B cell (primary cell): ENCODE measurements around the gene N4BP2L2. TPM values are rescaled to one million over a fixed set of nuclear protein-coding genes. Genes with fewer than 3 reads are reported as not detected.

Source experiments
- ATAC-seq: fragments of 200-7000 bp; cut with Tn5 transposase; one replicate; pipeline ENCODE4 v1.10.0; 2021; ENCODE audit warnings: low read depth, mild to moderate bottlenecking, moderate number of reproducible peaks, moderate library complexity
- CTCF ChIA-PET: fragments of 350-600 bp; sonication (Branson Sonifier 250); formaldehyde crosslinking; loops from one replicate; lab custom pipeline; 2021; ENCODE audit warnings: antibody characterized with exemption, inconsistent platforms; lab: Charles Lee
- POLR2A ChIA-PET: fragments of 350-600 bp; sonication (Branson Sonifier 250); formaldehyde crosslinking; loops from one replicate; lab custom pipeline; 2021; ENCODE audit warnings: antibody characterized with exemption; lab: Charles Lee
- DNase-seq: peaks from one replicate; pipeline ENCODE4 v3.0.0; 2013
- H2AFZ ChIP-seq: 2 replicates; pipeline ENCODE4 v1.6.1; 2012; ENCODE audit warnings: mild to moderate bottlenecking, low read depth, low read length; ENCODE audit not compliant: insufficient read depth, poor library complexity, severe bottlenecking
- H3K27ac ChIP-seq, 2 donors: 1 replicate in 1 of 2; 2 replicates in 1 of 2; pipeline ENCODE4 v1.5.1; 2012 to 2013; ENCODE audit warnings: low read length in 2 of 2, mild to moderate bottlenecking in 2 of 2, moderate library complexity in 1 of 2
- H3K27me3 ChIP-seq, 4 experiments: fragments of 200-600 bp in 1 of 4; sonication (generic) in 1 of 4; replicated peaks in 1 of 4; 1 replicate in 2 of 4; 2 replicates in 2 of 4; pipeline versions ENCODE4 v1.6.1 to v1.7.0; 2013 to 2016; ENCODE audit warnings: low read length in 3 of 4, mild to moderate bottlenecking in 2 of 4, mixed read lengths in 1 of 4, moderate library complexity in 1 of 4; ENCODE audit not compliant: insufficient read depth in 4 of 4, control insufficient read depth in 3 of 4; ENCODE audit errors: control extremely low read depth in 1 of 4
- H3K36me3 ChIP-seq, 2 experiments: replicated peaks in 1 of 2; 1 replicate in 1 of 2; 2 replicates in 1 of 2; pipeline versions ENCODE4 v1.6.1 to v1.7.1; 2013; ENCODE audit warnings: low read length in 1 of 2; ENCODE audit not compliant: insufficient read depth in 2 of 2, control insufficient read depth in 1 of 2; ENCODE audit errors: control extremely low read depth in 1 of 2, extremely low read depth in 1 of 2
- H3K4me1 ChIP-seq, 2 donors: fragments of 200-600 bp in 1 of 2; sonication (generic) in 1 of 2; 1 replicate in 1 of 2; 2 replicates in 1 of 2; pipeline versions ENCODE4 v1.5.1 to v1.6.1; 2013 to 2017; ENCODE audit warnings: low read length in 2 of 2; ENCODE audit not compliant: control insufficient read depth in 2 of 2, insufficient read depth in 2 of 2
- H3K4me2 ChIP-seq: replicated peaks from 2 replicates; pipeline ENCODE3; 2012; ENCODE audit warnings: mild to moderate bottlenecking, low read depth, low read length; ENCODE audit not compliant: poor library complexity, severe bottlenecking
- H3K4me3 ChIP-seq, 5 experiments: fragments of 200-600 bp in 1 of 5; sonication (generic) in 1 of 5; 1 replicate in 3 of 5; 2 replicates in 2 of 5; pipeline versions ENCODE4 v1.5.1 to v1.7.0; 2011 to 2016; ENCODE audit warnings: low read length in 4 of 5, mild to moderate bottlenecking in 4 of 5, low read depth in 2 of 5, control low read depth in 1 of 5, moderate library complexity in 1 of 5; ENCODE audit not compliant: insufficient read depth in 1 of 5; ENCODE audit errors: control extremely low read depth in 1 of 5, extremely low read depth in 1 of 5
- H3K79me2 ChIP-seq: fragments of 200-600 bp; sonication (generic); one replicate; pipeline ENCODE4 v1.6.0; 2016; ENCODE audit warnings: low read length; ENCODE audit not compliant: control insufficient read depth, insufficient read depth
- H3K9ac ChIP-seq: fragments of 200-600 bp; sonication (generic); 2 replicates; pipeline ENCODE4 v1.6.1; 2017; ENCODE audit warnings: mild to moderate bottlenecking, low read length, moderate library complexity
- H3K9me3 ChIP-seq, 3 donors: one replicate each; pipeline versions ENCODE4 v1.6.1 to v1.7.1; 2013; ENCODE audit warnings: low read length in 2 of 3; ENCODE audit not compliant: control insufficient read depth in 2 of 3, insufficient read depth in 1 of 3; ENCODE audit errors: control extremely low read depth in 1 of 3
- H4K20me1 ChIP-seq: 2 replicates; pipeline ENCODE4 v1.6.0; 2012; ENCODE audit warnings: mild to moderate bottlenecking, low read length; ENCODE audit not compliant: insufficient read depth, control insufficient read depth, poor library complexity, severe bottlenecking
- H3K27ac Mint-ChIP-seq: one replicate; pipeline ENCODE4 v1.8.0; 2021; ENCODE audit warnings: mixed read lengths
- H3K27me3 Mint-ChIP-seq: one replicate; pipeline ENCODE4 v1.8.0; 2021; ENCODE audit warnings: mixed read lengths
- H3K4me1 Mint-ChIP-seq: one replicate; pipeline ENCODE4 v1.8.0; 2021; ENCODE audit warnings: mixed read lengths
- H3K4me3 Mint-ChIP-seq: one replicate; pipeline ENCODE4 v1.8.0; 2021; ENCODE audit warnings: mixed read lengths
- H3K9me3 Mint-ChIP-seq: one replicate; pipeline ENCODE4 v1.8.0; 2022; ENCODE audit warnings: mixed read lengths; ENCODE audit not compliant: insufficient read depth
- EZH2 ChIP-seq: IDR thresholded peaks from 2 replicates; pipeline ENCODE4 v1.6.1; 2012; ENCODE audit warnings: borderline replicate concordance, low read depth, mild to moderate bottlenecking, moderate library complexity, low read length; ENCODE audit not compliant: insufficient read depth, poor library complexity, severe bottlenecking
- WGBS: methylation state at CpG from one replicate; pipeline ENCODE4 v1.1.5; 2013; ENCODE audit warnings: missing lambda C conversion rate; ENCODE audit not compliant: insufficient coverage; 5-methylcytosine and 5-hydroxymethylcytosine counted together
- intact Hi-C: fragments of 100-400 bp; cut with micrococcal nuclease; formaldehyde crosslinking; loops from one replicate; pipeline ENCODE4 v1.10.0; 2022
- polyA plus RNA-seq: library from polyadenylated mRNA; depleted of rRNA; stranded (reverse); fragments of >200 nt; gene quantifications from 2 replicates; pipeline ENCODE4 v1.2.3, GENCODE V29; 2012
- total RNA-seq, 2 donors: library from RNA; stranded (reverse); fragments of 120-200 nt in 1 of 2; gene quantifications; 1 replicate in 1 of 2; 2 replicates in 1 of 2; pipeline versions ENCODE4 v1.2.3 to v1.2.4, GENCODE V29; 2013 to 2022
- TF ChIP-seq, protein P1 (sequence below): fragments of 200-600 bp; IDR thresholded peaks from one replicate; pipeline ENCODE4 v1.8.0; 2022; ENCODE audit warnings: antibody characterized with exemption, mild to moderate bottlenecking

The N4BP2L2 gene
- total and polyA plus RNA-seq, 2 donors (not counting 1 experiment from before 2014, with no cell fraction given) = 63.9 to 239 TPM

GRCh38 chr13:32495841-32496240 lies 42.8 kb downstream of the N4BP2L2 start:
- no peak for ATAC-seq
- H3K4me1 Mint-ChIP-seq = no peaks in the 10 kb centered on the region
- no peak overlapping the region for H3K4me2 ChIP-seq
- no peak overlapping the region for H3K27ac Mint-ChIP-seq
- H3K9ac ChIP-seq = no peak overlapping the region
- no peaks in the 10 kb centered on the region for H3K4me1 ChIP-seq
- no peak for DNase-seq
- no peaks in the 10 kb centered on the region for H3K36me3 ChIP-seq
- no peaks in the 10 kb centered on the region for H3K9me3 ChIP-seq
- no peak overlapping the region for H3K4me3 Mint-ChIP-seq
- H3K79me2 ChIP-seq = no peaks in the 10 kb centered on the region
- no peaks in the 10 kb centered on the region for H4K20me1 ChIP-seq
- CTCF ChIA-PET = no interaction called here
- H2AFZ ChIP-seq = no peak overlapping the region
- no peak overlapping the region for H3K4me3 ChIP-seq
- H3K27me3 Mint-ChIP-seq = no peaks in the 10 kb centered on the region
- H3K27ac ChIP-seq = no peak overlapping the region
- no peaks in the 10 kb centered on the region for H3K9me3 Mint-ChIP-seq
- WGBS = 94% methylated on average over 3 of the region's 4 CpGs
- H3K27me3 ChIP-seq = no peaks in the 10 kb centered on the region
- intact Hi-C loops = no loop called here
- TF ChIP-seq EZH2 = no peak
- TF ChIP-seq, protein P1, sequence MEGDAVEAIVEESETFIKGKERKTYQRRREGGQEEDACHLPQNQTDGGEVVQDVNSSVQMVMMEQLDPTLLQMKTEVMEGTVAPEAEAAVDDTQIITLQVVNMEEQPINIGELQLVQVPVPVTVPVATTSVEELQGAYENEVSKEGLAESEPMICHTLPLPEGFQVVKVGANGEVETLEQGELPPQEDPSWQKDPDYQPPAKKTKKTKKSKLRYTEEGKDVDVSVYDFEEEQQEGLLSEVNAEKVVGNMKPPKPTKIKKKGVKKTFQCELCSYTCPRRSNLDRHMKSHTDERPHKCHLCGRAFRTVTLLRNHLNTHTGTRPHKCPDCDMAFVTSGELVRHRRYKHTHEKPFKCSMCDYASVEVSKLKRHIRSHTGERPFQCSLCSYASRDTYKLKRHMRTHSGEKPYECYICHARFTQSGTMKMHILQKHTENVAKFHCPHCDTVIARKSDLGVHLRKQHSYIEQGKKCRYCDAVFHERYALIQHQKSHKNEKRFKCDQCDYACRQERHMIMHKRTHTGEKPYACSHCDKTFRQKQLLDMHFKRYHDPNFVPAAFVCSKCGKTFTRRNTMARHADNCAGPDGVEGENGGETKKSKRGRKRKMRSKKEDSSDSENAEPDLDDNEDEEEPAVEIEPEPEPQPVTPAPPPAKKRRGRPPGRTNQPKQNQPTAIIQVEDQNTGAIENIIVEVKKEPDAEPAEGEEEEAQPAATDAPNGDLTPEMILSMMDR = no peak
- POLR2A ChIA-PET = no interaction called here

GRCh38 chr13:32495429-32495828 lies 43.2 kb downstream of the N4BP2L2 start:
- intact Hi-C loops = no loop called here
- no peak for ATAC-seq
- no peaks in the 10 kb centered on the region for H3K27me3 ChIP-seq
- DNase-seq = no peak
- H3K9ac ChIP-seq = no peak overlapping the region
- H3K4me1 ChIP-seq = no peaks in the 10 kb centered on the region
- H3K4me2 ChIP-seq = no peak overlapping the region
- no peaks in the 10 kb centered on the region for H3K4me1 Mint-ChIP-seq
- no peak overlapping the region for H3K4me3 Mint-ChIP-seq
- WGBS = 100% methylated on average over 4 of the region's 5 CpGs
- no peak for TF ChIP-seq EZH2
- TF ChIP-seq, protein P1 = no peak
- no peaks in the 10 kb centered on the region for H3K36me3 ChIP-seq
- no peak overlapping the region for H2AFZ ChIP-seq
- no peak overlapping the region for H3K4me3 ChIP-seq
- H3K27ac Mint-ChIP-seq = no peak overlapping the region
- no peaks in the 10 kb centered on the region for H3K27me3 Mint-ChIP-seq
- H3K27ac ChIP-seq = no peak overlapping the region
- H3K9me3 ChIP-seq = no peaks in the 10 kb centered on the region
- ChIA-PET CTCF (no interaction called here), POLR2A (no interaction called here)
- H3K9me3 Mint-ChIP-seq = no peaks in the 10 kb centered on the region
- no peaks in the 10 kb centered on the region for H4K20me1 ChIP-seq
- H3K79me2 ChIP-seq = no peaks in the 10 kb centered on the region
